H1 (cell line): ENCODE measurements around the gene RND2. TPM values are rescaled to one million over a fixed set of nuclear protein-coding genes. Genes with fewer than 3 reads are reported as not detected.

ENCODE experiments used
- CBX8 ChIP-seq: fragments of 300-800, 300-1000 bp; sonication (generic); IDR thresholded peaks from 2 replicates; pipeline ENCODE4 v1.7.1; 2016; ENCODE audit warnings: low read depth, low read length, borderline replicate concordance
- CHD7 ChIP-seq: fragments of 300-600 bp; sonication (generic); IDR thresholded peaks from 2 replicates; pipeline ENCODE4 v1.7.1; 2012; ENCODE audit warnings: low read length, moderate library complexity, mild to moderate bottlenecking, inconsistent platforms; ENCODE audit not compliant: insufficient replicate concordance
- EP300 ChIP-seq, 2 experiments: IDR thresholded peaks; 1 replicate in 1 of 2; 2 replicates in 1 of 2; pipeline ENCODE4 v1.6.1; 2011 to 2012; ENCODE audit warnings: low read depth in 2 of 2, low read length in 2 of 2, mild to moderate bottlenecking in 2 of 2, borderline replicate concordance in 1 of 2, inconsistent platforms in 1 of 2, moderate library complexity in 1 of 2
- NRF1 ChIP-seq: IDR thresholded peaks from 2 replicates; pipeline ENCODE4 v1.6.1; 2011; ENCODE audit warnings: mild to moderate bottlenecking, low read depth, low read length, improper control_type of control experiment
- PHF8 ChIP-seq: fragments of 200-600 bp; sonication (generic); conservative IDR thresholded peaks from 2 replicates; pipeline ENCODE4 v1.7.1; 2012; ENCODE audit warnings: low read depth, mild to moderate bottlenecking, inconsistent platforms, low read length, moderate library complexity
- RBBP5 ChIP-seq: IDR thresholded peaks from 2 replicates; pipeline ENCODE4 v1.7.1; 2012; ENCODE audit warnings: low read depth, mild to moderate bottlenecking, inconsistent platforms, low read length, moderate library complexity, borderline replicate concordance
- SAP30 ChIP-seq: fragments of 300-600 bp; sonication (generic); IDR thresholded peaks from 2 replicates; pipeline ENCODE4 v1.7.1; 2012; ENCODE audit warnings: low read length, moderate library complexity, mild to moderate bottlenecking, inconsistent platforms; ENCODE audit not compliant: insufficient read depth, insufficient replicate concordance
- SIX5 ChIP-seq: IDR thresholded peaks from 2 replicates; pipeline ENCODE4 v1.6.1; 2011; ENCODE audit warnings: mild to moderate bottlenecking, low read depth, low read length
- ZNF274 ChIP-seq: IDR thresholded peaks from 2 replicates; pipeline ENCODE4 v1.7.0; 2012; ENCODE audit warnings: low read length, borderline replicate concordance; ENCODE audit errors: extremely low read depth
- polyA plus RNA-seq, 7 experiments: library from polyadenylated mRNA; depleted of rRNA in 3 of 7; stranded (reverse) in 5 of 7; unstranded in 2 of 7; fragments of >200 nt in 5 of 7; fragments of 200-250 nt in 2 of 7; gene quantifications; 1 replicate in 5 of 7; 2 replicates in 1 of 7; 4 replicates in 1 of 7; pipeline versions ENCODE4 v1.2.1 to v1.2.3, GENCODE V29; 2011 to 2013; ENCODE audit warnings: missing spikeins in 2 of 7, mixed read lengths in 2 of 7
- total RNA-seq: library from RNA; stranded (reverse); fragmentation: NEBNext Ultra II Directional; extraction: Animal tissue kit (Norgen Biotek cat#: 25700); gene quantifications from 2 replicates; pipeline ENCODE4 v1.2.1, GENCODE V29; 2021

Gene RND2
- total and polyA plus RNA-seq, 2 of the 8 experiments (the other 6 are each of a cell fraction or from before 2014, with no cell fraction given) = 51.3 to 61.4 TPM

GRCh38 chr17:42992872-42993271 lies 32.2 kb upstream of the RND2 start (continued):
- TF ChIP-seq CHD7 (no peak), PHF8 (no peak), SAP30 (no peak), EP300 (IDR thresholded peaks at IDR 0.05; ENCODE audit: borderline replicate concordance in 1 of 2, low read depth in 2 of 2, low read length in 2 of 2) (no peak), SIX5 (no peak), RBBP5 (no peak), ZNF274 (no peak), CBX8 (no peak), NRF1 (no peak)
